Measurements from ENCODE around the gene MEX3A. TPM values are rescaled to one million over a fixed set of nuclear protein-coding genes. Genes with fewer than 3 reads are reported as not detected.

The MEX3A gene
- total and polyA plus RNA-seq, 10 of the 15 experiments (the other 5 are each of a cell fraction or from before 2014, with no cell fraction given) = 0.11 to 5.1 (median 1.7) TPM

DNA sequence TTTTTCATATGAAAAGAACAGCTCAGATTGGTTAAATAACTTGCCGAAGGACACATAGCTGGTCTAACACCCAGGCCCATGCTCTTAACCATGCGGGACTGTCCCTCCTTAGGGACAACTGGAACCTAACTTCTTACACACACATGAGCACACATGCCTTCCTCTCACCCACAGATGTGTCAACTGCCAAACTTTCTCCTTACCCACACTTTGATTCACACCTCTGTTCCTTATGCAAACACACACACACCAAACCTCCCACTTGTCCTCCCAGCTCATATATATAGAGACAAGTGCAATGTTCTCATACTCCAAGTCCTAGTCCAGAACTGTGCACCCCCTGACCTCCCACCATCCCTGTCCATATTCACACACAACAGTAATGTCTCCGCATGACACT is 17.1 kb downstream of the MEX3A start:
- SMC1A ChIA-PET (ENCODE audit: uncharacterized antibody, unreplicated experiment) = interaction anchor here (0.6 to 5.4 kb wide), 23 partner anchors 8 to 231 kb away, joined by 3 to 69 read pairs (median 4); partner anchors contain the start of genes KHDC4, RXFP4 and SSR2
- no peaks in the 10 kb centered on the region for H3K9me3 ChIP-seq (replicated peaks; ENCODE audit: control insufficient read depth, insufficient read depth, low read length)
- in situ Hi-C loops (cut with MboI) = loop anchor here (5.0 kb wide), 1 partner anchor 133 kb away; the partner anchor contains the start of gene KHDC4
- H2AFZ ChIP-seq (ENCODE audit: control insufficient read depth, low read depth, low read length) = no peak overlapping the region
- no peak overlapping the region for H3K27ac ChIP-seq (ENCODE audit: control insufficient read depth, insufficient read depth)
- no peak overlapping the region for H3K9ac ChIP-seq (ENCODE audit: control insufficient read depth, insufficient read depth, low read length)
- DNase-seq (ENCODE audit: low read depth, low spot score) = no peak
- no TSS peak for BruUV-seq (replicated peaks)
- POLR2A ChIA-PET = interaction anchor here (0.8 to 2.2 kb wide), 9 partner anchors 14 to 131 kb away, joined by 3 to 8 read pairs (median 4); partner anchors contain the start of gene KHDC4
- intact Hi-C loops (cut with micrococcal nuclease; ENCODE audit: unreplicated experiment) = no loop called here
- H3K79me2 ChIP-seq (ENCODE audit: control insufficient read depth, insufficient read depth, low read length) = no peaks in the 10 kb centered on the region
- no peaks in the 10 kb centered on the region for H4K20me1 ChIP-seq (ENCODE audit: control insufficient read depth, insufficient read depth)
- 67% methylated on average over 3 of the region's 3 CpGs for WGBS (ENCODE audit: insufficient coverage, insufficient replicate concordance, low lambda C conversion rate, missing lambda C conversion rate)
- H3K36me3 ChIP-seq (ENCODE audit: control insufficient read depth in 2 of 2, insufficient read depth in 2 of 2, low read length in 1 of 2) = no peaks in the 10 kb centered on the region
- RAD21 ChIA-PET (ENCODE audit: unreplicated experiment) = interaction anchor here (0.7 to 5.1 kb wide), 15 partner anchors 13 to 131 kb away, joined by 3 to 68 read pairs (median 6); partner anchors contain the start of genes ARHGEF2 and KHDC4
- CTCF ChIA-PET = interaction anchor here (0.6 to 6.4 kb wide), 28 partner anchors 9 to 771 kb away, joined by 3 to 102 read pairs (median 8); partner anchors contain the start of genes GON4L, KHDC4, SSR2 and SYT11
- no peak overlapping the region for H3K4me3 ChIP-seq
- H3K4me1 ChIP-seq (ENCODE audit: control insufficient read depth, insufficient read depth, low read length) = no peaks in the 10 kb centered on the region
- FAIRE-seq = no peak
- H3K27me3 ChIP-seq (replicated peaks in 1 of 2; ENCODE audit: control insufficient read depth in 2 of 2, insufficient read depth in 2 of 2, low read length in 1 of 2) = no peaks in the 10 kb centered on the region
- H3K4me2 ChIP-seq (ENCODE audit: control insufficient read depth, insufficient read depth) = no peak overlapping the region
- peak; percentile 47 for ATAC-seq
- TF ChIP-seq GATAD2B (conservative IDR thresholded peaks at IDR 0.05; ENCODE audit: low read depth) = 0 out of 2 replicates have a peak, but pooled peaks have one; percentile 18
- peak; percentile 51 for TF ChIP-seq SMAD1 (IDR thresholded peaks at IDR 0.05; ENCODE audit: low read depth, partially characterized antibody)
- TF ChIP-seq FOS (IDR thresholded peaks at IDR 0.05; ENCODE audit: borderline replicate concordance, extremely low read depth, insufficient read length) = no peak
- no peak for TF ChIP-seq HSF1 (IDR thresholded peaks at IDR 0.05; ENCODE audit: low read depth, low read length)
- TF ChIP-seq ATF3 (IDR thresholded peaks at IDR 0.05; ENCODE audit: borderline replicate concordance, extremely low read depth, low read depth, low read length) = no peak
- TF ChIP-seq IKZF2 (IDR thresholded peaks at IDR 0.05) = peak; percentile 78 to 81; a peak in 2 of 4 replicates
- TF ChIP-seq CBX5 (IDR thresholded peaks at IDR 0.05; ENCODE audit: low read depth) = no peak
- TF ChIP-seq MEF2B (IDR thresholded peaks at IDR 0.05; ENCODE audit: partially characterized antibody, poor library complexity, severe bottlenecking) = peak; percentile 65
- TF ChIP-seq HDGF (IDR thresholded peaks at IDR 0.05) = peak; percentile 78
- no peak for TF ChIP-seq PAX5 (IDR thresholded peaks at IDR 0.05; ENCODE audit: borderline replicate concordance, low read depth, low read length)
- no peak for TF ChIP-seq ZSCAN29 (IDR thresholded peaks at IDR 0.05)
- TF ChIP-seq RAD51 (IDR thresholded peaks at IDR 0.05) = no peak
- TF ChIP-seq DPF2 (IDR thresholded peaks at IDR 0.05) = peak; percentile 69; the same call in 1 of the 2 replicates
- TF ChIP-seq LARP7 (IDR thresholded peaks at IDR 0.05) = no peak
- peak; percentile 56 to 66; a peak in 2 of 4 replicates for TF ChIP-seq BHLHE40 (IDR thresholded peaks at IDR 0.05; ENCODE audit: borderline replicate concordance in 1 of 2, low read depth in 2 of 2, low read length in 1 of 2)
- no peak for TF ChIP-seq NFIC (IDR thresholded peaks at IDR 0.05; ENCODE audit: low read depth, low read length)
- no peak for TF ChIP-seq SPI1 (IDR thresholded peaks at IDR 0.05; ENCODE audit: borderline replicate concordance, insufficient read depth, low read depth, low read length)
- no peak; the same call in 1 of the 2 replicates for TF ChIP-seq BACH1 (IDR thresholded peaks at IDR 0.05; ENCODE audit: borderline replicate concordance)
- TF ChIP-seq MTA2 (IDR thresholded peaks at IDR 0.05; ENCODE audit: low read depth) = peak; percentile 64
- TF ChIP-seq BCL3 (IDR thresholded peaks at IDR 0.05; ENCODE audit: borderline replicate concordance, insufficient read depth, low read depth, low read length, poor library complexity, severe bottlenecking) = no peak
- no peak for TF ChIP-seq RFX5 (IDR thresholded peaks at IDR 0.05; ENCODE audit: low read depth, low read length)
- TF ChIP-seq SUPT20H (IDR thresholded peaks at IDR 0.05; ENCODE audit: borderline replicate concordance, control insufficient read depth, low read depth, low read length) = no peak
- TF ChIP-seq ATF7 (IDR thresholded peaks at IDR 0.05; ENCODE audit: low read depth) = no peak

All from GM12878 (cell line).